ENCODE data around the gene TCF25. TPM values are rescaled to one million over a fixed set of nuclear protein-coding genes. Genes with fewer than 3 reads are reported as not detected.

Gene TCF25
- total and polyA plus RNA-seq, 10 donors = 113 to 412 (median 251) TPM

DNA sequence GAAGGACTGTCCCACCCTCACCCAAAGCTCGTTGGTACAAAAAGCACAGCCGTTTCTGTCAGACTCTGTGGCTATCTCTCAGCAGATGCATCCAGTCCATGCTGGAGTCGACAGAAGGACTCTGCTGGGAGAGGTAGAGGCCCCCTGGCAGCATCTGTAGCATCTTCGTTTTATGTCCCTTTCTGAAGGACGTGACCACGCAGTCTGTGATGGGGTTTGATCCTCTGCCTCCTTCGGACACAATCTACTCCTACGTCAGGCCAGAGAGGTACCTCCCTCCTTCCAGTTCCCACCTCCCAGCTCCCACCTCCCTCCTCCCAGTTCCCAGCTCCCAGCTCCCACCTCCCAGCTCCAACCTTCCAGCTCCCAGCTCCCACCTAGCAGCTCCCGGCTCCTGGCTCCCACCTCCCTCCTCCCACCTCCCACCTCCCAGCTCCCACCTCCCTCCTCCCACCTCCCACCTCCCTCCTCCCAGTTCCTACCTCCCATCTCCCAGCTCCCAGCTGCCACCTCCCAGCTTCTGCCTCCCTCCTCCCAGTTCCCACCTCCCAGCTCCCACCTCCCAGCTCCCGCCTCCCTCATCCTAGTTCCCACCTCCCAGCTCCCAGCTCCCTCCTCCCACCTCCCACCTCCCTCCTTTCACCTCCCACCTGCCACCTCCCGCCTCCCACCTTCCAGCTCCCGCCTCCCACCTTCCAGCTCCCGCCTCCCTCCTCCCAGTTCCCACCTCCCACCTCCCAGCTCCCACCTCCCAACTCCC lies 33.8 kb downstream of the TCF25 start:
- 95 to 97% (median 95%) methylated on average over 11 to 13 of the region's 13 CpGs for WGBS, 5 donors
- Histone ChIP-seq H3K4me1 (peaks cover 0 to 11% (median 9%) of the 10 kb centered on the region in 6 donors), H3K27ac (no peak overlapping the region), H3K36me3 (peaks cover 0 to 98% (median 74%) of the 10 kb centered on the region in 6 donors), H3K9me3 (no peaks in the 10 kb centered on the region), H3K4me3 (no peak overlapping the region), H3K27me3 (replicated peaks in 1 of 7) (no peaks in the 10 kb centered on the region)
- no peak for DNase-seq
- intact Hi-C loops (cut with DNase I; ENCODE audit: low total_unique reads) = no loop called here
- TF ChIP-seq, protein P1, sequence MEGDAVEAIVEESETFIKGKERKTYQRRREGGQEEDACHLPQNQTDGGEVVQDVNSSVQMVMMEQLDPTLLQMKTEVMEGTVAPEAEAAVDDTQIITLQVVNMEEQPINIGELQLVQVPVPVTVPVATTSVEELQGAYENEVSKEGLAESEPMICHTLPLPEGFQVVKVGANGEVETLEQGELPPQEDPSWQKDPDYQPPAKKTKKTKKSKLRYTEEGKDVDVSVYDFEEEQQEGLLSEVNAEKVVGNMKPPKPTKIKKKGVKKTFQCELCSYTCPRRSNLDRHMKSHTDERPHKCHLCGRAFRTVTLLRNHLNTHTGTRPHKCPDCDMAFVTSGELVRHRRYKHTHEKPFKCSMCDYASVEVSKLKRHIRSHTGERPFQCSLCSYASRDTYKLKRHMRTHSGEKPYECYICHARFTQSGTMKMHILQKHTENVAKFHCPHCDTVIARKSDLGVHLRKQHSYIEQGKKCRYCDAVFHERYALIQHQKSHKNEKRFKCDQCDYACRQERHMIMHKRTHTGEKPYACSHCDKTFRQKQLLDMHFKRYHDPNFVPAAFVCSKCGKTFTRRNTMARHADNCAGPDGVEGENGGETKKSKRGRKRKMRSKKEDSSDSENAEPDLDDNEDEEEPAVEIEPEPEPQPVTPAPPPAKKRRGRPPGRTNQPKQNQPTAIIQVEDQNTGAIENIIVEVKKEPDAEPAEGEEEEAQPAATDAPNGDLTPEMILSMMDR (IDR thresholded peaks at IDR 0.05 in 8 of 11, conservative IDR thresholded peaks at IDR 0.05 in 3 of 11) = no peak
- no peak for TF ChIP-seq POLR2A (IDR thresholded peaks at IDR 0.05)
- TF ChIP-seq POLR2AphosphoS5 (IDR thresholded peaks at IDR 0.05) = no peak

DNA sequence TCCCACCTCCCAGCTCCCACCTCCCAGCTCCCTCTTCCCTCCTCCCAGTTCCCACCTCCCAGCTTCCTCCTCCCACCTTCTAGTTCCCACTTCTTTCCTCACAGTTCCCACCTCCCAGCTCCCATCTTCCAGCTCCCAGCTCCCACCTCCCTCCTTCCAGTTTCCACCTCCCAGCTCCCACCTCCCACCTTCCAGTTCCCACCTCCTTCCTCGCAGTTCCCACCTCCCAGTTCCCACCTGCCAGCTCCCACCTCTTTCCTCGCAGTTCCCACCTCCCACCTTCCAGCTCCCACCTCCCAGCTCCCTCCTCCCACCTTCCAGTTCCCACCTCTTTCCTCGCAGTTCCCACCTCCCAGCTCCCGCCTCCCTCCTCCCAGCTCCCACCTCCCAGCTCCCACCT lies 34.8 kb downstream of the TCF25 start:
- peaks cover 0 to 100% (median 68%) of the 10 kb centered on the region in 6 donors for H3K36me3 ChIP-seq

DNA sequence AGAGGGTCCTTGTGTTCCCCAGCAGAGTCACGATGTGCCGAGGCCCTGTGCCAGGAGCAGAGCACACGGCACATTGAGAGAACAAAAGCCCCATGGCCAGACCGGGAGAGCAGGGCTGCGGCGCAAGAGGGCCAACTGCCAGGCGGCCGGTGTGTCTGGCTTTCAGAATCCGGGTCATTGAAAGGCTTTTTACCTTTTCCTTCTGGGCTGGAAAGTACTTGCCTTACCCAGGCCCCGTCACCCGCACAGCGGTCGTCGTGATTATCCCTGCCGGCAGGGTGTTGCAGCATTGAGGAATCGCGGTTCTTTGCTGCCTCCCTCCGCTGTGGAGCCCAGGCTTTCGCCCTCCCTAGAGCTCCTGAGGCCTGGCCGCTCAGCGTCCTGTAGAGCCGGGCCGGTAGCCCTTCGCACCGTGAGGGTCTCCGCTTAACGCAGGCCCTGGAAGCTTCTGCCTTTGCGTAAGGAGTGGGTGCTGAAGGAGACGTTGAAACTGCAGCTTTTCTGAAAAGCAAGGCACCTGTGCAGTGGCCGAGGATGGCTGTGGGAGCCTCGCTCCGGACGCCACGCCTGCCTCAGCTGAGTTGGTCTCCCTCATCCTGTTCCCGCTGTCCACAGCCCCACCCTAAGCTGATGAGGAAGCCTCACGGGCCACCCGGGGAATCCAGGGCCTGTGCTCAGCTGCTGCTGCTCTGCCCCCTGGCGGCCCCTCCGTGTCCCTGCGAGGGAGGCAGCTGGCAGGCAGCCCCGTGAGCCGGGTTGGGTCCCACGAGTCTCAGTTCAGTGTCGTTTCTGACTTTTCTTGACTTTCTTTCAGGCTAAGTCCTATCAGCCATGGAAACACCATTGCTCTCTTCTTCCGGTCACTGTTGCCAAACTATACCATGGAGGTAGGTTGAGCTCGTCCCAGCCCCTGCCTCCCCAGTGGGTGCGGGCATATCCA lies 36.7 kb downstream of the TCF25 start:
- no peaks in the 10 kb centered on the region for H3K27me3 ChIP-seq (replicated peaks in 1 of 7)
- peaks cover 0 to 11% (median 9%) of the 10 kb centered on the region in 6 donors for H3K4me1 ChIP-seq
- H3K27ac ChIP-seq = peak overlapping the region in 2 of 8 donors; percentile 20 to 36
- H3K9me3 ChIP-seq = no peaks in the 10 kb centered on the region
- H3K36me3 ChIP-seq = peaks cover 0 to 87% (median 50%) of the 10 kb centered on the region in 6 donors
- TF ChIP-seq, protein P1 (IDR thresholded peaks at IDR 0.05 in 8 of 11, conservative IDR thresholded peaks at IDR 0.05 in 3 of 11) = peak; percentile 73 to 97 (median 92)
- TF ChIP-seq POLR2A (IDR thresholded peaks at IDR 0.05) (no peak), POLR2AphosphoS5 (IDR thresholded peaks at IDR 0.05) (peak; percentile 73 to 88 (median 78))
- intact Hi-C loops (cut with DNase I; ENCODE audit: low total_unique reads) = no loop called here
- H3K4me3 ChIP-seq = no peak overlapping the region
- 64 to 71% (median 69%) methylated on average over 47 of the region's 47 CpGs for WGBS, 5 donors
- peak; percentile 93 for DNase-seq

More for the DNA sequence above, 34.8 kb downstream of the TCF25 start:
- 88 to 98% (median 96%) methylated on average over 4 of the region's 4 CpGs for WGBS, 5 donors
- Histone ChIP-seq H3K4me1 (peaks cover 0 to 11% (median 9%) of the 10 kb centered on the region in 6 donors), H3K27ac (no peak overlapping the region), H3K9me3 (no peaks in the 10 kb centered on the region), H3K4me3 (no peak overlapping the region), H3K27me3 (replicated peaks in 1 of 7) (no peaks in the 10 kb centered on the region)
- DNase-seq = no peak
- intact Hi-C loops (cut with DNase I; ENCODE audit: low total_unique reads) = no loop called here
- TF ChIP-seq, protein P1 (IDR thresholded peaks at IDR 0.05 in 8 of 11, conservative IDR thresholded peaks at IDR 0.05 in 3 of 11) = no peak
- TF ChIP-seq POLR2A (IDR thresholded peaks at IDR 0.05) (no peak), POLR2AphosphoS5 (IDR thresholded peaks at IDR 0.05) (no peak)

Data from spleen (tissue), 11 donors.